NCI-H1105 treated with DMSO at 0.1 percent for 48 hours (cell line): ENCODE measurements around the gene PAWR.

Experiments
- DNase-seq: peaks from one replicate; lab custom pipeline; 2025; lab: John Stamatoyannopoulos, UW

PAWR gene, protein sequence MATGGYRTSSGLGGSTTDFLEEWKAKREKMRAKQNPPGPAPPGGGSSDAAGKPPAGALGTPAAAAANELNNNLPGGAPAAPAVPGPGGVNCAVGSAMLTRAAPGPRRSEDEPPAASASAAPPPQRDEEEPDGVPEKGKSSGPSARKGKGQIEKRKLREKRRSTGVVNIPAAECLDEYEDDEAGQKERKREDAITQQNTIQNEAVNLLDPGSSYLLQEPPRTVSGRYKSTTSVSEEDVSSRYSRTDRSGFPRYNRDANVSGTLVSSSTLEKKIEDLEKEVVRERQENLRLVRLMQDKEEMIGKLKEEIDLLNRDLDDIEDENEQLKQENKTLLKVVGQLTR

DNA sequence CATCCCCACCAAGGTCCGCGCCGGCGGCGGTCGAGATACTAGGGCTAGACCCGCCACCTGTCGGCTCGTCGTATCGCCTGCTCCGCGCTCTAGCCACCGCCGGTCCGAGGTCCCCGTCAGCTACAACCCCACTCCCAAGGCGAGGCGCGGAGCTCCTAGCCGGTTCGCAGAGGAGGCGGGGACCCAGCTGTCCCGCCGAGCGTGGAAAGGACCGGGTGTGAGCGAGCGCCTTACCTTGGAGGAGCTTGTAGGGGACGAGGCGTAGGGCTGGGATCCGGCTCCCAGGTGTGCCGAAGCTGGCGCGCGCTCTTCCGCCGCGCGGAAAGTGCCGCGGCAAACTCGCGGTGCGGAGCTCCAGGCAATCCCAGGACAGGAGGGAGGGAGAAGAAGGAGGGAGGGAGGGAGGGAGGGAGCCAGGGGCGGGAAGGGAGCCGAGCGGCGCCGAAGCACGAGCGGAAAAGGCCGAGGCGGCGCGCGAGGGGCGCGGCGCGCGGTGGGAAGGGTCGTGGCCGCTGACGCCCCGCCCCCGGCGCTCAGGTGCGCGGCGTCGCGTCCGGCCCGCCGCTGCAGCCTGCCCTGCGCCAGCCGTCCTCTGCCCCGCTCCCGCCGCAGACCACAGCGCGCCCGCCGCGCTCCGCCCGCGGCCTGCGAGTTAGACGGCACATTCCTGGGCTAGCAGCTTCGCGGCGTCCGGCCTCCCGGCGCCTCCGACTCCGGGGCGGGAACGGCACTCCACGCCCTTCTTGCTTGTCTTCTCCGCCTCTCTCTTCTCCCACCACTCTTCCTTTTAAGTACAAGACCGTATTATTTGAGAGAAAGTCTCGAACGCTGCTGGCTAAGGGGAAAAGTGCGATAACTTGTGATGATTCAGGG lies at the start of gene PAWR:
TSS of gene PAWR (minus strand) at position 327 of the 873 bp plus-strand sequence. CDS start 720 bp downstream, outside the sequence.
- DNase-seq: peak; percentile 86

- peak; percentile 69 for DNase-seq
Measured at GRCh38 chr12:79737875-79738718, 47.3 kb upstream of the PAWR start.

GRCh38 chr12:79732638-79733037 lies 41.9 kb upstream of the PAWR start:
- no peak for DNase-seq

DNA sequence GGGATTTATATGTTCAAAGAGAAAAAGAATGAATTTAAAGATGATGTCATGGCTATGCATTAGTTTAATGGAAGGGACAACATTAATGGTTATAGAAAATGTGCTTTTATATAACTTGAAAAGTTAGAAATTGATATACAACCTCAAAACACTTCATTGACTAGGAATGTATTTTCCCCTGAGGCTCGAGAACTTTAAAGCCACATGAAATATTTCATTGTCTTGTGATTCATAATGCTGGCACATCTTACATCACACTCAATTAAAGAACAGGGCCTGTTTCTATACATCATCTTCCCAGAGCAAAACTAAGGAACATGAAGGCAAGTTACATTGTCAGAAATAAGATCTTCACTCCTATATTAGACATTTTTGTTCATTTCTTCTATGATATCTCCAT lies 35.2 kb upstream of the PAWR start:
- no peak for DNase-seq

DNA sequence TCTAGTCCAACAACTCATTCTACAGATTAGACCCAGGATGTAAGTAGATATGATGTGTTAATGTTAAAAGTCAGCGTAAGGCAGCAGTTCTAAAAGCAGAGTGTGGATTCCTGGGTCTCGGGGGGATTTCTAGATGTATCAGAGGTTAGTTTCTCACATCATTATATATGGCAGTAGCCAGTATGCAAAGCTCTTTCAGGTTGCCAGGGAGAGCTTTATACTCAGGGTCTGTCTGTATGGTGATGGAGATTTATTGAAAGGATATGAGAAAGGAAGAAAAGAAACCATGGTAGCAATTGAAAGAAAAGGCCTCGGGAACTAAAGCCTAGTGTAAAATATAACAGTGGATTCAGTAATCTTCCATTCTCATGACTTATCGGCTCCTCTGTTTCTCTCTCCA lies 26.2 kb upstream of the PAWR start:
- DNase-seq: no peak

GRCh38 chr12:79715308-79715707 lies 24.5 kb upstream of the PAWR start:
- DNase-seq: no peak

GRCh38 chr12:79710707-79711483 lies 20.1 kb upstream of the PAWR start:
- DNase-seq: no peak

GRCh38 chr12:79707830-79708229 lies 17.1 kb upstream of the PAWR start:
- no peak for DNase-seq

GRCh38 chr12:79706676-79707075 lies 15.9 kb upstream of the PAWR start:
- no peak for DNase-seq

- DNase-seq: no peak
Measured at GRCh38 chr12:79706156-79706555, 15.4 kb upstream of the PAWR start.

- DNase-seq: no peak
Measured at GRCh38 chr12:79698966-79699365, 8.2 kb upstream of the PAWR start.

GRCh38 chr12:79696416-79696815 lies 5.7 kb upstream of the PAWR start:
- no peak for DNase-seq

GRCh38 chr12:79692860-79693577 lies 2.3 kb upstream of the PAWR start:
- no peak for DNase-seq

DNA sequence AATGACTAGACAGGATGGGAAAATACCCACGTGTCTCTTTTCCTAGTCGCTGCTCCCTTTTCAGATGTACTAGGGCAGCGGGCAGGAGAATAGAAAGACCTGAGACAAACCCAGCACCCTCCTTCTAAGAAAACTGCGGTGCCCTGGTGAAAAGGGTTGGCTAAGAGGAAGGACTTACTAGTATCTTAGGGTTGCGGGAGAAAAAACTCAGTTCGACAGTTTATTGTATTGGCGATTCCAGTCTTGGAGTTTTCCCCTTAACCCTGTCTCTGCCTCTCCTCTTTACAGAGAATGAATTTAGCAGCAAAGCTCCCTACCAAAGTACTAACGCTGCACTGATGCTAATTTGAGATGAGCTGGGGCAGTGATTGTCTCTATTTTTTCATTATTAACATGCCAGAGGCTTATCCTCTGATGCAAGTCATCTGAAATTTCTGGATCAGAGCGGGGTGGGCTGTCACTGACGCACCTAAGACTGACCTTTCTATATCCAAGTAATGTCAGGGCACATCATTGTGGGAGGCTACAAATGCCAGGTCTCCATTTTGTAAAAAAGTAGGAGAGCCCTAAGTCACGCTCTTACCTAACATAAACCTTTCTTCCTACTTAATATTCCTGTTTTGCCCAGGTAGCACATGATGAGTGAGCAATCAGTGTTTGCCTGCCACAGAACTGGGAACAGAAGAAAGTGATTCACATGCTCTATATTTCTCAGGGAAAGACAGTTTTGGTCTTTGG lies 916 bp upstream of the PAWR start:
- DNase-seq: peak; percentile 73

DNA sequence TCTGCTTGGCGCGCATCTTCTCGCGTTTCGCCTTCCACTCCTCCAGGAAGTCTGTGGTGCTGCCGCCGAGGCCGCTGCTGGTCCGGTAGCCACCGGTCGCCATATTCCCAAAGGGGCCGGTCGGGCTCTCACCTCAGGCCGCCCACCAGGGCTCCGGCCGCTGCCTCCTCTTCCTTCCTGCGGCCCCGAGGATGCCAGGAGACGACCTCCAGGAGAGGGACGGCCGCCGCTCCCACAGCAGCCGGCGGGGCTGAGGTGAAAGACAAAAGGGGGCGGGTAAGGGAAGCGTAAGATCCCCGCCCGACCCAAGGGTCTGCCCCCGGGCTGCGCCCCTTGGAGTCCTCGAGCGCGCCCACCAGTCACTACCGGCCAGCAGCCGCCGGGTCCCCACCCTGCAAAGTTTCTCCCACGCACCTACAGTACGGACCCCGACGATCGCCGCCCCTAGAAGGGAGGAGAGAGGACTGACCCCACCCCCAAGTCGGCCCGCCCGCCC lies 574 bp downstream of the PAWR start:
- peak; percentile 66 for DNase-seq

GRCh38 chr12:79689477-79690141 lies 1.2 kb downstream of the PAWR start:
- DNase-seq: peak; percentile 62

DNA sequence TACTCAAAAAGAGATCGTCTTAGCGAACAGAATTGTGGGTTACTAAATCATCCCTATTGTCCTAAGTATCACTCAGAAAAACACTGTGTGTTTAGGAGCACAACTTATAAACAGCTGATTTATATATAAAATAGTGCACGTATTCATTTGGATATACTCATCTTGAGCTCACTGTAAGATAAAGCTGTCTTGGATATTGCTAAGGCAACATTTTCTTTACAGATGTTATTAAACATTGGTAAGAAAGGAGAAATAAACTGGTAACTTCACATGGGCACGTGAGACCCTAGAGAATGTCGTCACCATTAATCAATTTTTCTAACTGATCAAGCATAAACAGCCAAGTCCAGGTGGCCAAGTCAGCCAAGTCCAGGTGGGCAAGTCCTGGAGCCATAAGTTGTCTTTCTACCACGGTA lies 1.7 kb downstream of the PAWR start:
- DNase-seq: peak; percentile 45

DNA sequence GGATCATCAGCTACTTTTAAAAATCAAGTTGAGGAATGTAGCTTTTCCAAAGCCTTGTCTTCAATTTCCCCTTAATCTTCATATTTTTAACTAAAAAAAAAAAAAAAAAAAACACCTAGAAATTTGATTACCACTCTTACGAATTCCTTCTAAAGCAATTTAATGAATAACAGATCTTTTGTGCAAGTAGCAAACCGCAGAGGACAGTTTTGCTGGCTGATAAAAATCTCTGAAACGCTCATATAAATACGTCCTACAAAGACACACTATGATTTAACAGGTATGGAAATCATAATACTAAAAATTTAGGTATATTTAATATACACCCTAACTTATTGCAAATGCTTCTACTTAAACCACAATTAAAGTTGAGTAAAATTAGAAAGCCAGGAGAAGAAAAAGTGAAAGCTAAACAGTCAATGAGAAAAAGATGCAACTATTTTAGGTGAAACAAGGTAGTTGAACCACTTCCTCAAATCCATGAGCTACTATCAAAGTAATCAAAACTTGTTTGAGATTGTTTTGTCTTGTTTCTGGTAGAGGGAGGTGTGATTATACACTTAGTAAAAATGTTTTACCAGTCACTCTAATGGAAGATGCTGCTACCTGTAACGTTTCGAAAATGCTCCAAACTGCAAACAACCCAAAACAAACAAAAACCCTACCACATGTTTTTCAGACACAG lies 2.2 kb downstream of the PAWR start:
- DNase-seq: no peak
